Fibroblast of skin of right biceps (primary cell): ENCODE data around the gene IL1RAPL2.
A peak's percentile ranks its signal among the peaks of the same experiment; 100 is the strongest.
"Not testable (repeated sequence)": the region's sequence is repeated elsewhere in the genome, so short reads cannot be mapped to it uniquely, and the experiment has no call there.

Experiments
- DNase-seq: peaks from one replicate; pipeline ENCODE4 v3.0.0-alpha.2; 2013

The IL1RAPL2 gene

DNA sequence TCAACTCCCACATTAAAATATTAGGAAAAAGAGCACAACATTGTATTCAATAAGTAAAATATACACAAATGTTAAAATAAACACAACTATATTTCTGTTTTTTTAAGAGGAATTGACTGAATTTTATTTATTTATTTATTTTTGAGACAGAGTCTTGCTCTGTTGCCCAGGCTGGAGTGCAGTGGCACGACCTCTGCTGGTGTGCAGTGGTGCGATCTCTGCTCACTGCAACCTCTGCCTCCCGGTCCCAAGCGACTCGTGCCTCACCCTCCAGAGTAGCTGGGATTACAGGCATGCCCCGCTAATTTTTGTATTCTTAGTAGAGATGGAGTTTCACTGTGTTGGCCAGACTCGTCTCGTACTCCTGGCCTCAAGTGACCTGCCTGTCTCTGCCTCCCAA lies 623.1 kb downstream of the IL1RAPL2 start:
- DNase-seq: no peak

DNA sequence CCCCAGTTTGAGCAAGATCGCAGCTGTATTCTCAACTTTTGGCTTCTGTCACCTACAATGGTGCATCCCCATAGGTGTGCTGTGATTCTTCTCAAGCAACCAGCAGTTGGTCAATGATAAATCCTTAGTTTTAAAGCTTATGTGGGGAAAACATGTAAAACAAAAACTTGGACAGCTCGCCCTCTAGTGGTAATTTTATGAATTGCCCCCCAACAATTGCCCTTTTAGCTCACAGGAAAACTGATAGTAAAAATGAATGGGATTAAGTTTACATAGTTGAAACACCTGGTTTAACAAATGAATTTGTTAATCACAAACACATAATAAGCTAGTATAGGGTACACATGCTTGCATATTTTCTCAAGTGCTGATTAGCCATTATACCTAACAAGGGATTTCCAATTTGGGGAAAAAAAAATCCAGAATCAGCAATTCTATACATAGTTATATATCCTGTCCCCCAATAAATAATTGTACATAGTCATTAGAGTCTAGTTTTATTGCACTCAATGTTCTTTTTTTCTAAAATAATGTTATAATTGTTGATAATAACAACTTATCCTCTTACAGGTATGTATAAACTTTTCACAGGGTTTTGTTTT lies 624.4 kb downstream of the IL1RAPL2 start:
- DNase-seq: no peak

GRCh38 chrX:105191878-105192277 lies 625.9 kb downstream of the IL1RAPL2 start:
- DNase-seq: no peak

- DNase-seq: no peak
These were observed 643.4 kb downstream of the IL1RAPL2 start for GRCh38 chrX:105209406-105209805.

- no peak for DNase-seq
These were observed 644.3 kb downstream of the IL1RAPL2 start for GRCh38 chrX:105210258-105210657.

DNA sequence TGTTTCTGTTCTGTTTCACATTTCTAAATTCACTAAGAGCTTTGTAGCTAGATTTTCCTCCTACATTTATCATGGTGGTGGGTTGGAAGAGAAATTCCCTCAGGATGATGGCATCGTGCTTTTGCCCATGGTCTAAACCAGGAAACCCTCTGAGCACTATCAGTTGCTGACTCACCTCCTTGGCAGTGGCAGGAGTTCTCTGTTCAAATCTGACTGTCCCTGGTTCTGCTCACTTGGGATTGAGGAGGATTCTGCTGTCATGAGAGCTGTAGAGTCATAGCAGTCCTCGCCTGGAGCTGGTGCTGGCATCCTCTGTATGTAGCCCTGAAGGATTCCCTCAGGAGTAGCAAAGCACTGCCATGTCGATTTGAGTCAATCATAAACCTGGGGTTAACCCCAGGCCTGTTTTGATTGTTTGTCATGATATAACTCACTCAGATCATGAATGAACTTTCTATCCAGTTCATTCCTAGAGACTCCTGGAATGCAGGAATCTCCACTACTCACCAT lies 645.1 kb downstream of the IL1RAPL2 start:
- no peak for DNase-seq

DNA sequence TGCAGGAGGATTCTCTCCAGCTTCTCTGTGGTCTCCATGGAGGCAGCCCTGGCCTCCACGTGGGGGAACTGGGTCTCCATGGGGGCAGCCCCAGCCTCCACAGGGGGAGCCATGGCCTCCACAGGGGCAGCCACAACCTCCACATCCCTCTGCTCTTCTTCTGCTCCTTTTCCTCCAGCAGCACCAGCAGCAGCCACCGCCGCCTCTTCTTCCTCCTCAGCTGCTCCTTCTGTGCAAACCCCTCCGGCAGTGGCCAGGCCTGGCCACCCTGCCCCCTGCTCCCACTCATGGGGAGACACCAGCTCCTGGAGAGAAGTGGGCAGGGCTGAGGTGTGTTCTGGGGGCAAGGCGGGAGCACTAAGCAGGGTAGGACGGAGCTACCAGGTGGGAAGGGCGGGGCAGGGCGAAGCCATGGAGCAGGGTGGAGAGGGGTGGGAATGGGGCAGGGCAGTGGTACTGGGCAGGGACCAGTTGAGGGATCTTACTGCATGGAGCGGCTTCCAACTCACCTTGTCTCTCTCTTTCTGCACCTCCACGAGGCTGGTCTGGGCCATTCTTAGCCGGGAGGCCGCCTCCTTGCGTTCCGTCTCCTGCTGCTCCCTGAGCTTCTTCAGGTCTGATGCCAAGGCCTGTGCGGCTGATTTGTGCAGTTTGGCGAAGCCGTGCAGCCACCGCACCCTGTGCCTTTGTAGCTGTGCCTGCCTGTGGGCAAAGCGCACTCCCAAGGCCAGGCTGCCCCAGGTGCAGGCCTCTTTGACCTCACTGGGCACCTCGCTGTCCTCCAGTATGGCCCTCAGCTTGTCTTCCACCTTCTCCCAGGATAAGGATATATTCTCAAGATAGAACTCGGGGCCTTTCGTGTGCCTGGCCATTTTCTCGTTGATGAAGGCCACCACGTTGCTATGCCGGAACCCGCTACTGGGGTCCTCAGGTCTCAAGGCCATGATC lies 653.7 kb downstream of the IL1RAPL2 start:
- DNase-seq: no peak

GRCh38 chrX:105220636-105221035 lies 654.6 kb downstream of the IL1RAPL2 start, which contains the start of gene TEX13A:
TEX13A (minus strand) TSS chrX:105220694; CDS start chrX:105220397, 297 bp downstream.
- no peak for DNase-seq

GRCh38 chrX:105221374-105221773 lies 655.4 kb downstream of the IL1RAPL2 start:
- DNase-seq: no peak

DNA sequence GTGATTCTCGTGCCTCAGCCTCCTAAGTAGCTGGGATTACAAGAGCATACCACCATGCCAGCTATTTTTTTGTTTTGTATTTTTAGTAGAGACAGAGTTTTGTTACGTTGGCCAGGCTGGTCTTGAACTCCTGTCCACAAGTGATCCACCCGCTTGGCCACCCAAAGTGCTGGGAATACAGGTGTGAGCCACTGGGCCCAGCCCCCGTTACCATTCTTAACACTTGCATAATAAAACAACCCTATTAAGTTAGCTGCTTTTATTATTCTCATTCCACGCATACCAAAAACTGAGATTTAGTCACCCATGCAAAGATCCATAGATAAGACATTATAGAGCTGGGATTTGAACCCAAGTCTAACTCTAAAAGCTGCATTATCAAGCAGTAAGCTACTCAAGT lies 660.5 kb downstream of the IL1RAPL2 start:
- DNase-seq: no peak

DNA sequence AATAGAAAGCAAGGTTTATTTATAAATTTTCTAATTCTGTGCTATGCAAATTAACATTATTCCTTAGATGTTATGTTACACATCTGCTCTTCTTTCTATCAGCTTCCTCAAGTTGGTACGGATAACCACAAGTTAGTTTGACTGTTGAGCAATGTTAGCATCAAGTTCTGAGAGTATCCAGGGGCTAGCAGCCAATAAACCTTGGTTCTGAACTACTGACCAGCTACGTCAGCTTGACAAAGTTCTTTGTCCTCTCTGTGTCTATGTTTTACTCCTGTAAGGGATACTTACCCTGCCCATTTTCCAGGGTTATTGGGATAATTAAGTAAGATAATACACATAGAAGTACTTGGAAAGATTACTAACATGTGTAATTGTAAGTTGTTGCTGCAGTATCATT lies 662.6 kb downstream of the IL1RAPL2 start:
- DNase-seq: no peak

DNA sequence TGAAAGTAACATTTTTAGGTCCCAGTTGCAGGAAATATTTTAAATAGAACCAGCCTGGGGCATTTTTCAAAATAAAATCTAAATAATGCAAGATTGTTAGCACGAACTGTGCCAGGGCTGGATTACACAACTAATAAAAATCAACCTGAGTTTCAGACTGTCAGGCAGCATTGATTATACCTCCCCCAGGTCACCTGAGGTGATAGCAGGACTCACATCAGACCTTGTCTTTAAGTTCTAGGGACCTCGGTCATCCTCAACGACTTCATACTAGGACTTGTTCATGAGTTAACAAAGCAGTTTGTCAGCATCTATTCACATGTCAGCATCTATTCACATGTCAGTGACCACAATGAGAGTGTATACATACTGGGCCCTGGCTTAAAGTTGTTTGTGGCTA lies 663.1 kb downstream of the IL1RAPL2 start:
- no peak for DNase-seq

DNA sequence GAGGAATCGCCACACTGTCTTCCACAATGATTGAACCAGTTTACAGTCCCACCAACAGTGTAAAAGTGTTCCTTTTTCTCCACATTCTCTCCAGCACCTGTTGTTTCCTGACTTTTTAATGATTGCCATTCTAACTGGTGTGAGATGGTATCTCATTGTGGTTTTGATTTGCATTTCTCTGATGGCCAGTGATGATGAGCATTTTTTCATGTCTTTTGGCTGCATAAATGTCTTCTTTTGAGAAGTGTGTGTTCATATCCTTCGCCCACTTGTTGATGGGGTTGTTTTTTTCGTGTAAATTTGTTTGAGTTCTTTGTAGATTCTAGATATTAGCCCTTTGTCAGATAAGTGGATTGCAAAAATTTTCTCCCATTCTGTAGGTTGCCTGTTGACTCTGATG lies 671.4 kb downstream of the IL1RAPL2 start:
- not testable (repeated sequence) for DNase-seq

DNA sequence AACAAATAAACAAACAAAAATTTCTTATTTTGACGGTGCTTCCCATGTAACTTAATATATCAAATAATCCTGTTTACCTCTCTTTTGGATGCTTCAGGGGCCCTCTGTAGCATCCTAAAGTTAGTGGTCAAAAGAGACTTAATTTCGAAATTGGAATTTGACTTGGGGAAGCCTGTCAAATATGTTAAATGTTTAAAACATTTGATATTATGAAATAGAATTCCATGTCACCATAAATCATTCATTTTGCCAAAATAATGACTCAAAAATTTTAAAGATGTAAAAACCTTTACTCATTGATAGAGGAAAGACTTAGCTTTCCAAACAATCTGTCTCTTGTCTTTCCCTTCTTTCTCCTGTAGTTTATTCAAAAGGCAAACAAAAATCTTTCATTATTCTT lies 675.1 kb downstream of the IL1RAPL2 start:
- DNase-seq: peak; percentile 21

DNA sequence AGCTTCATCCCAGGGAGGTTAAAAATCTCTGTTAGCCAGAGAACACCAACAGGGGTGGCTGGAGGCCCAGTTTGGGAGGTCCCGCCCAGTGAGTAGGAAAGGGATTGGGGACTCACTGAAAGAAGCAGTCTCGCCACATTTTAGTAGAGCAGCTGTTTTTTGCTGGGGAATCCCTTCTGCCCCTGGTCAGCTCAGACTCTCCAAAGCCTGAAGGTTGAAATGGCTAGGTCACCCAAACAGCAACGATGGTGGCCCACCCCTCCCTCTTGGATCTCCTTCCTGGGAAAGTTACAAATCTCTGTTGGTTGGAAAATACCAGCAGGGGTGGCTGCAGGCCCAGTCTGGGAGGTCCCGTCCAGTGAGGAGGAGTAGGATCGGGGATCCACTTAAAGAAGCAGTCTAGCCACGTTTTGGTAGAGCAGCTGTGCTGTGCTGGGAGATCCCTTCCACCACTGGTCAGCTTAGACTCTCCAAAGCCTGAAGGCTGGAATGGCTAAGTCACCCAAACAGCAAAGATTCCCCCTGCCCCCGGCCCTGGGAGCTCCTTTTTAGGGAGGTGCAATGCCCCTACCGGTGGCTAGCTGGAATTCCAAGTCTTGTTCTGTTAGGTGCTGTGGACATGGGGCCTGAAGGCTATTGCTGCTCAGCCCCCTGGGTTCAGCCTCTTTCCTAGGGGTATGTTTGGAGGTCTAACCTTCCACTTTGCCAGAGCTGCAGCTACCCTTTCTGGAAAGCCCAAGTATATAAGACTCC lies 694.5 kb downstream of the IL1RAPL2 start:
- no peak for DNase-seq

GRCh38 chrX:105263171-105263570 lies 697.2 kb downstream of the IL1RAPL2 start:
- no peak for DNase-seq

GRCh38 chrX:105263801-105264200 lies 697.8 kb downstream of the IL1RAPL2 start:
- DNase-seq: no peak

GRCh38 chrX:105265093-105265492 lies 699.1 kb downstream of the IL1RAPL2 start:
- peak; percentile 0 for DNase-seq

DNA sequence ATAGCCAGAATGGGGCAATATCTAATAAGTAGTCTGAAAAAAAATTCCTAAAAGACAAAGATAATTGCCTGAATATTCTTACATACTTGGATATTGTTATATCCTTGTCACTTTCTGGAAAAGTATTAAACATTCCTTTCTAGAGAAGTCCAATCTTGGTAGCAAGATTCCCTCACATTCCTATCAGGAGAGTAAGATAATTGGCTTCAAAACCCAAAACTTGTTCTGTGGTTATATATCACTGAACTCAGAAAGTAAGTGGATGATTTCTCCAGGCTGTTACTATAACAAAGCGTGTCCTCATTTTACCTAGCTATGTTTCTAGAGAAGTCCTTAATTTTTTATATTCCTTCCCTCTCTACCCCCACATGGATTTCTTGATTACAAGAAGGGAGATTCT lies 700.5 kb downstream of the IL1RAPL2 start:
- DNase-seq: peak; percentile 55

DNA sequence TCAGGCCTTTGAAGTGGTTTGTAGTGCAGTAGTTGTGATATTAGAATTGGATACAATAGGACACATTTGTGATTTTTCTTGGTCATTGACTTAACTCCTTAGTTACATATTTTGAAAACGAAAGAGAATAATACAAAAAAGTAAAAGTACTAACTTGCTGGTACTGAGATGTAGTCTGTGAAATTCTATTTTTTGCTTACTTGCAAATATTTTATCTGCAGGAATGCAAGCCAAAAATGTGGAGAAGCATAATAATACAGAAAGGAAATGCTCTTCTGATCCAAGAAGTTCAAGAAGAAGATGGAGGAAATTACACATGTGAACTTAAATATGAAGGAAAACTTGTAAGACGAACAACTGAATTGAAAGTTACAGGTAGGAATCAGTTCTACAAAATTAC lies 701.2 kb downstream of the IL1RAPL2 start:
- DNase-seq: peak; percentile 0

GRCh38 chrX:105269386-105269785 lies 703.4 kb downstream of the IL1RAPL2 start:
- DNase-seq: no peak

DNA sequence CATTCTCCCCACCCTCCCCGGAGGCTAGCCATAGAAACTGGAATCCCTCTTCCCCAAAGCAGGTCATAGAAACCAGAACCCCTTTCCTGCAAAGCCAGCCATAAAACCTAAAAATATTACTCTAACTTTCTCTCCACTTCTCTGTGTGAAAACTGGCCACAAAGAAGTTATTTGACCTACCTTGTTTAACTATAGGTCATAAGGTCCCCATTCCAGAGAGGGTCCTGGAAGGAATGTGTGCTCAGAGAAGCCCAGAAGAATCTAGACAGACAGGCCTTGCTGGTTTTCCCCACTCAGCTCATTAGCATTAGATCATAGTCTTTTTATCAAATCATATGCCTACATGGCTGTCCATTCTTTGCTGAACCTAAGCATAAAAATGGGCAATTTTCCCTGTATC lies 707.3 kb downstream of the IL1RAPL2 start:
- no peak for DNase-seq

GRCh38 chrX:105274091-105274490 lies 708.1 kb downstream of the IL1RAPL2 start:
- DNase-seq: no peak
